Stimulated activated CD8-positive, alpha-beta memory T cell treated with anti-CD3 and anti-CD28 coated beads, Interleukin-4, amount 100 ng/mL, for 4 hours (primary cell): ENCODE results near the gene PHOSPHO1.
"Not testable (repeated sequence)": the region's sequence is repeated elsewhere in the genome, so short reads cannot be mapped to it uniquely, and the experiment has no call there.

Experiments
- DNase-seq, 2 donors: peaks; one replicate each; pipeline ENCODE4 v3.0.0-alpha.2; 2020; ENCODE audit warnings: low read depth in 2 of 2, low spot score in 1 of 2

The PHOSPHO1 gene

DNA sequence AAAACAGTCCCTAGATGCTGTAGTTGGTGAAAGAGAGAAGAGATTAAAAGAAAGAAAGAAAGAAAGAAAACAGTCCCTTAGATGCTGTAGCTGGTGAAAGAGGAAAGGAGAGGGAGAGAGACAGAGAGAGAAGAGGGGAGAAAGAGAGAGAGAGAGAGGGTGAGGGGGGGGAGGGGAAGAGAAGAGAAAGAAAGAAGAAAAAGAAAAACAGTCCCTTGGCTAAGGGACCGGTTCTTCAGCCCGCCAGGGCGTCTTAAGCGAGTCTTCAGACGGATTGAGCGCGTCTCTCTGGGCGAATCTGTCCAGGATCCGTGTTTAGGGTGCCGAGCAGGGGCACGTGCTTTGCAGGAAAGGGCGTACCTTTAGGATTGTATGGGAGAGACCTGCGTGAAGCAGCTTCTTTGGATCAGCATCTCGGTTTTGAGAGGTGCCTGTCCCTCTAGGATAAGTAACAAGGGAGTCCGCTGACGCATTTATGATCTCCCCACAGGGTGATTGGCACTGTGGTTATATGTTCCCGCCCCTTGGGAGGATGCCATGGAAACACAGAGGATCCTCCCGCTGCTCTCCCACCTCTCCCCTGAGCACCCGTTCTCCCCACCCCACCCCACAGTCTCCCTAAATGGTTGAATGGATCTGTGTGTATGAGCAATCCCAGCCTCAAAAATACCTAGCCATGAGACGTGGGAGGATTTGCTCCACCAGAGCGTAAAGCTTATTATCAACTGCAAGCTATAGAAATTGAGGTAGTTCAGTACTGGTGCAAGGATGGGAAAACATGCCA lies 36.9 kb downstream of the PHOSPHO1 start:
- DNase-seq: no peak

DNA sequence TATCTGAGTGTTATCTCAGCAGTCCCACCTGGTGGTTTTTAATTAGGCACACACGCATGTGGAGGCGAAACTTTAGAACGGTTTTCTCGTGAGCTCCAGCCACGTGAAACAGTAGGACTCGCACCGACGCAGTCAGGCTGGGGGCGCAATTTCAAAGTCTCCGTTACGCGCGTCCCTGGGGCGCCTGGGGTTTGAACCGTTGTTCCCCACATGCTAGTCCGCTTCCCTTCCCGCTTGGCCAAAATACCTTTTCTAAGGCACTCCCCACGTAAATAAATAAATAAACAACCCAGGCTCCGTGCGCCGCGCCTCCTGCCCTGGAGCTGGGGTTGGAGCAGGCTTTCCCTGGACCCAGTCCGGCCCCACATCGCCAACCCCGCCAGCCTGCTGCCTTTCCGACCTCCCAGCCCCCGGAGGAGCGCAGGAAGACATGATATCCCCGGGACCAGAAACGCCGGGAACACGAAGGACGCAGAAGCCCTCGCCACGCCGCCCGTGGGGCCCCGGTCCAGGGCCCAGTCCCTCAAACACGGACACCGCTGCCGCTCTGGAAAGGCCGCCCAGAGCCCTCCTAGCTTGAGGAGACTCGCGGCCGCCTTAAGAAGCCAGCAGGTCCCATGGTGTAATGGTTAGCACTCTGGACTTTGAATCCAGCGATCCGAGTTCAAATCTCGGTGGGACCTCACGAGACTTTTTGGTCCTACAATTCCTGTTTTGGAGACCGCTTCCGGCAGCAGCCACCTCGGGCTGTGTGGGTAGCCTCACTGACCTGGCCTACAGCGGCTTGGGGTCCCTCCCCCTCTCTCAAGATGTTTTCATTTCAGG lies 38.5 kb downstream of the PHOSPHO1 start:
- DNase-seq: peak; percentile 80 to 96

DNA sequence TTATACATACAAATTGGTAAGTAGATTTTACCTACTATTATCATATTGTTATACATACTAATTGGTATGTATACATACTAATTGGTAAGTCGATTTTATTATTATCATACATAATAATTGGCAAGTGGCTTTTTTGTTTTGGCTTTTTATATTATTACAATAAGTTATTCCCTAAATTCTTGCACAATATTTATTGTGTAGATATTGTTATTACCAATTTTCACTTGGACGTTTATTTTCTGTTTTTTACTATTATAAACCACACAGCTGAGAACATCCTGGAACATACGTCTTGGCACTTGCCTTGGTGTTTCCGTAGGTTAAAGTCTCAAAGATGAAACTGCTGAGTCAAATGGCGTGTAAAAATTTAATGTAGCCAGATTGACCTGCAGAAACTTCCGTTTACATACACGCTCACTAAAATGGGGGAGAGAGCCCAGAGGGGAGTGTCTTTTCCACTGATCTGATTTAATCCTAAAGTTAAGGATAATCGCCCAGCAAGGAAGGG lies 39.1 kb downstream of the PHOSPHO1 start:
- no peak for DNase-seq

GRCh38 chr17:49190932-49191331 lies 39.7 kb downstream of the PHOSPHO1 start:
- no peak for DNase-seq

DNA sequence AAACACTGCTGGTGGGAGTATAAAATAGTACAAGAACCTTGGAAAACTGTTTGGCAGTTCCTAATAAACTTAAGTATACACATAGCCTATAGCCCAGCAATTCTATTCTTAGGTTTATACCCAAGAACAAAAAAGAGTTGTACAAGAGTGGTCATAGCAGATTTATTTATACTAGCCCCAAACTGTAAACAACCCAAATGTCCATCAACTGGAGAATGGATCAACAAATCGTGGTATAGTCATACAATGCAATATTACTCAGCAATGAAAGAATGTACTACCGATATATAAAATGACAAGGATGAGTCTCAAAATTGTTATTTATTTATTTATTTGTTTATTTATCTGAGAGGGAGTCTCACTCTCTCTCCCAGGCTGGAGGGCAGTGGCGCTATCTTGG lies 43.3 kb downstream of the PHOSPHO1 start:
- no peak for DNase-seq

DNA sequence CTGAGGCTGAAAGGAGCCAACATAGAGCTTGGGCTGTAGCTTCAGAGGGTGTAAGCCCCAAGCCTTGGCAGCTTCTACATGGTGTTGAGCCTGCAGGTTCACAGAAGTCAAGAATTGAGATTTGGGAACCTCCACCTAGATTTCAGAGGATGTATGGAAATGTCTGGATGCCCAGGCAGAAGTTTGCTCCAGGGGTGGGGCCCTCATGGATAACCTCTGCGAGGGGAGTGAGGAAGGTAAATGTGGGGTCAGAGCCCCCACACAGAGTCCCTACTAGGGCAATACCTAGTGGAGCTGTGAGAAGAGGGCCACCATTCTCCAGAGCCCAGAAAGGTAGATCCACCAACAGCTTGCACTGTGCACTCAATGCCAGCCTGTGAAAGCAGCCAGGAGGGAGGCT lies 45.2 kb downstream of the PHOSPHO1 start:
- DNase-seq: not testable (repeated sequence)

DNA sequence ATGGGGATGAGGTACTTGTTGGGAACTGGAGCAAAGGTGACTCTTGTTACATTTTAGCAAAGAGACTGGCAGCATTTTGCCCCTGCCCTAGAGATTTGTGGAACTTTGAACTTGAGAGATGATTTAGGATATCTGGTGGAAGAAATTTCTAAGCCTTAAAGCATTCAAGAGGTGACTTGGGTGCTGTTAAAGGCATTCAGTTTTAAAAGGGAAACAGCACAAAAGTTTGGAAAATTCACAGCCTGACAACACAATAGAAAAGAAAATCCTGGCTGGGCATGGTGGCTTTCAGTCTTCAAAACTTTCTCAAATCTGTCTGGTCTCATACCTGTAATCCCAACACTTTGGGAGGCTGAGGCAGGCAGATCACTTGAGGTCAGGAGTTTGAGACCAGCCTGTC lies 46.1 kb downstream of the PHOSPHO1 start:
- DNase-seq: not testable (repeated sequence)

DNA sequence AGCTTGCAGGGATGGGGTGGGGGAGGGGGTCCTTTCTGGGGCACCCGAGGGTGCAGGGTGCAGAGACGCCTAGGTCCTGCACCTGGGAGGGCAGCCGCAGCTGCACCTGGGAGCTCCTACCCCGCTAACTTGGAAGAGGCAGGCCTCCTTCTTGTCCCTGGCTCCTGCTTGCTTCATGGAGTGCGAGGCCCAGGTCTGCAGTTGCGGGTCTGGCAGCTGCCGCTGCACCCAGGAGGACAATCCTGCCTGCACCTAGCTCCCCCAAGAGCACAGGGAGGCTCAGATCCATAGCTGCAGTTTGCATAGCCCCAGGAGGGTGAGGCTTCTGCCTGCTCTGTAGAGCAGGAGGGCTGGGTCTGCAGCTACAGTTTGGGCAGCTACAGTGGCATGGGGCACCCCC lies 46.8 kb downstream of the PHOSPHO1 start:
- no peak for DNase-seq

DNA sequence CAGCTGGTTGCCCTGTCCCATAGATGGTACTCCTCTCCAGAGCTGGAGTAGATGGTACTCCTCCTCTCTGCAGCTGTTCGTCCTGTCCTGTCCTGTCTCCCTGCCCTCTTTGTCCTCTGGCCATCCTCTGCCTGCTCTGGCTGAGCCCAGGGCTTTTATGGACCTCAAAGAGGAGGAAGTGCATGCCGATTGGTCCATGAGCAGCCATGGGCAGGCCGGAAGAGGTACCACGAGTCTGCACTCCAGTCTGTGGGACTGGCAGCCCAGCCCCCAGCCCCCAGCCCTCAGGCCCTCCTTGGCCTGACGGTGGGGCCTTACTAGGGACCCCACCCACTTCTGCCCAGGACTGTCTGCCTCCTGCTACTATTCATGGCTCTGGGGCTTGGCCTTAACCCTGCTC lies 47.2 kb downstream of the PHOSPHO1 start:
- no peak for DNase-seq

DNA sequence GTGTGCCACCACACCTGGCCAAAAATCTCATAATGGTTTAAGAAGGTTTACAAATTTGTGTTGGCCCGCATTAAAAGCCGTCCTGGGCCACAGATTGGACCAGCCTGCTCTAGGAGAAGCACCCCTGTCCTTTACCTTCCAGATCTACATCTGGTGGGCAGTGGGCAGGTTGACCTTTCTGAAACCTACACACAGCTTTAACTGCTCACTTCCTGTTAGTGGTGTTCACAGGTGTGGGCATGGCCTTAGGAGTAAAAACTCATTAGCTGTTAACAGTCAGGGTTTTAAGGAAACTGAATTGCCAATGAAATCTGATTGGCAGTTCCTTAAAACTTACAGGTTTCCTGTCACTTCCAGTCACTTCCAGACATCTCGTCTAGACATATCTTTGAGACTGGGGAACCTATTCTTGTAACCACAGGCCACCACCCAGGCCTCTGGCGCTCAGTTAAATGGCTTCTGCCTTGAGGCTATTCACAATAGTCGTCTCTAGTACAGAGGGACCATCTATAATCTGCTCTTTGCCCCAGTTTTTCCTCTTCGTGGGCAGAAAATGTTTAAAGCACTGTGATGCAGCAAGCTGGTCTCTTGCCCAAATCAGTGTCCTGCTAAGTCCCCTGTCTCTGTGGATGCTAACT lies 49.5 kb downstream of the PHOSPHO1 start:
- DNase-seq: no peak

DNA sequence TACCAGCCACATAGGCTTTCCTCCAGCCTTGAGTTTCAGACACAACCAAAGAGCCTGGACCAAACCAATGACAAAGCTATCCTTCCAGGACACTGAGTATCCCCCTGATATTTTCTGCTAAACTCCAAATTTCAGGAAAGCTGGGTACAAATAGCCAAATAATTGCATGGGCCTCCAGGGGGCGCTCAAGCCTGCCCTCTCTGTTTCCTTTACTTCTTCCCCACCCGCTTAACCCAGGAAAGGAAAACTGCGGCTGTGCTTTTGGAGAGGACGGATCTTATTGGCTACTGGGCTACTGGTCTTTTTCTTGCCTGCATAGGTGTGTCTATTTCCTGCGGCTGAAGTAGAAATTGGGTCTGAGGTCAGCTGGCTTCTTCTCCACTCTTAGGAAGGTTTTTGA lies 50.3 kb downstream of the PHOSPHO1 start:
- DNase-seq: peak; percentile 23 to 48

DNA sequence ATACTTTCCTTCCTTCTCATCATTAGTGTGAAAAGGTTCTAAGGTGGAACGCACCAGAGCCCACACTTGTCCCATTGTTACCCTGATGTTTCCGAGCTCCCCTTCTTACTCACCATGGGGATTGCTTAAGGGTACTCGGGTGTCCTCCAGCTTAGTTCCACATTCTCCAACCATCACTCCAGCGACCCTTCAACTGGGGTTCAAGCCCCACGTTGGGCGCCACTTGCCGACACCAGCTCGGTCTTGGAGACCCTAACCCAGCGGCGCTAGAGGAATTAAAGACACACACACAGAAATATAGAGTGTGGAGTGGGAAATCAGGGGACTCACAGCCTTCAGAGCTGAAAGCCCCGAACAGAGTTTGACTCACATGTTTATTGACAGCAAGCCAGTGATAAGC lies 54.6 kb downstream of the PHOSPHO1 start:
- not testable (repeated sequence) for DNase-seq
